SK-N-SH (cell line): ENCODE data around the gene MCTS1.

Experiments
- ELF1 ChIP-seq: IDR thresholded peaks from 2 replicates; pipeline ENCODE4 v1.4.0; 2012
- EP300 ChIP-seq, 2 experiments: IDR thresholded peaks; 2 replicates each; pipeline versions ENCODE4 v1.4.0 to v1.6.1; 2012; ENCODE audit warnings: borderline replicate concordance in 1 of 2, low read depth in 1 of 2, low read length in 1 of 2
- EZH2phosphoT487 ChIP-seq: fragments of 200-600 bp; sonication (generic); IDR thresholded peaks from 2 replicates; pipeline ENCODE4 v1.6.1; 2017; ENCODE audit warnings: low read depth, mixed run types, mild to moderate bottlenecking, antibody characterized with exemption, moderate library complexity, borderline replicate concordance
- GABPA ChIP-seq: IDR thresholded peaks from 2 replicates; pipeline ENCODE4 v1.4.0; 2012; ENCODE audit warnings: low read depth, mild to moderate bottlenecking
- JUND ChIP-seq: IDR thresholded peaks from 2 replicates; pipeline ENCODE4 v1.4.0; 2012
- POLR2AphosphoS5 ChIP-seq: IDR thresholded peaks from 2 replicates; pipeline ENCODE4 v1.6.1; 2012; ENCODE audit warnings: low read depth, low read length
- SMC3 ChIP-seq: IDR thresholded peaks from 2 replicates; pipeline ENCODE4 v1.6.1; 2012; ENCODE audit warnings: low read depth, low read length, improper control_type of control experiment
- TF ChIP-seq, protein P1 (sequence below): fragments of 200-600 bp; sonication (generic); IDR thresholded peaks from 2 replicates; pipeline ENCODE4 v1.6.1; 2017; ENCODE audit warnings: antibody characterized with exemption, mild to moderate bottlenecking, moderate library complexity
- TF ChIP-seq, protein P2 (sequence below): IDR thresholded peaks from 2 replicates; pipeline ENCODE4 v1.4.0; 2012; ENCODE audit warnings: low read depth
- TF ChIP-seq, protein P3 (sequence below): IDR thresholded peaks from 2 replicates; pipeline ENCODE4 v1.6.1; 2012; ENCODE audit warnings: mild to moderate bottlenecking, low read depth, low read length, moderate library complexity
- TF ChIP-seq, protein P4 (sequence below): IDR thresholded peaks from 2 replicates; pipeline ENCODE4; 2012

DNA sequence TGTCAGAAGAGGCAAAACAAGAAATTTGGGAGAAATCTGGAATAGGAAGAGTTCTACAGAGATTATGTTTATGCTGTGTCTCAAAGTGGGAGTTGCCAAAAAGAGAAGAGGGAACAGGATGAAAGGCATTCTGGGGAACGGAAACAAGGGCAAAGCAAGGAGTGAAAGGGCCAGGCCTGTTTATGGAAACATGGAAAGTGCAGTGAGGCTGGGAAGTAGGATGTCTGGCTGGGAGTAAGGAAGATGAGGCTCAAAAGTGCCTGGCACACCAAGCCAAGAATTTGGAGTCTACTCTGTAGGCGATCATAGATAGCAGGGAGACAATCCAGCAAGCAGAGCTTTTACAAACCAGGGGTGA lies 41.4 kb upstream of the MCTS1 start:
- TF ChIP-seq, protein P1, sequence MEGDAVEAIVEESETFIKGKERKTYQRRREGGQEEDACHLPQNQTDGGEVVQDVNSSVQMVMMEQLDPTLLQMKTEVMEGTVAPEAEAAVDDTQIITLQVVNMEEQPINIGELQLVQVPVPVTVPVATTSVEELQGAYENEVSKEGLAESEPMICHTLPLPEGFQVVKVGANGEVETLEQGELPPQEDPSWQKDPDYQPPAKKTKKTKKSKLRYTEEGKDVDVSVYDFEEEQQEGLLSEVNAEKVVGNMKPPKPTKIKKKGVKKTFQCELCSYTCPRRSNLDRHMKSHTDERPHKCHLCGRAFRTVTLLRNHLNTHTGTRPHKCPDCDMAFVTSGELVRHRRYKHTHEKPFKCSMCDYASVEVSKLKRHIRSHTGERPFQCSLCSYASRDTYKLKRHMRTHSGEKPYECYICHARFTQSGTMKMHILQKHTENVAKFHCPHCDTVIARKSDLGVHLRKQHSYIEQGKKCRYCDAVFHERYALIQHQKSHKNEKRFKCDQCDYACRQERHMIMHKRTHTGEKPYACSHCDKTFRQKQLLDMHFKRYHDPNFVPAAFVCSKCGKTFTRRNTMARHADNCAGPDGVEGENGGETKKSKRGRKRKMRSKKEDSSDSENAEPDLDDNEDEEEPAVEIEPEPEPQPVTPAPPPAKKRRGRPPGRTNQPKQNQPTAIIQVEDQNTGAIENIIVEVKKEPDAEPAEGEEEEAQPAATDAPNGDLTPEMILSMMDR = no peak
- TF ChIP-seq ELF1 (no peak), SMC3 (no peak), EP300 (IDR thresholded peaks at IDR 0.05; ENCODE audit: borderline replicate concordance in 1 of 2, low read depth in 1 of 2, low read length in 1 of 2) (no peak), EZH2phosphoT487 (no peak), POLR2AphosphoS5 (no peak), GABPA (no peak), JUND (no peak)
- TF ChIP-seq, protein P2, sequence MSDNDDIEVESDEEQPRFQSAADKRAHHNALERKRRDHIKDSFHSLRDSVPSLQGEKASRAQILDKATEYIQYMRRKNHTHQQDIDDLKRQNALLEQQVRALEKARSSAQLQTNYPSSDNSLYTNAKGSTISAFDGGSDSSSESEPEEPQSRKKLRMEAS = no peak
- TF ChIP-seq, protein P3, sequence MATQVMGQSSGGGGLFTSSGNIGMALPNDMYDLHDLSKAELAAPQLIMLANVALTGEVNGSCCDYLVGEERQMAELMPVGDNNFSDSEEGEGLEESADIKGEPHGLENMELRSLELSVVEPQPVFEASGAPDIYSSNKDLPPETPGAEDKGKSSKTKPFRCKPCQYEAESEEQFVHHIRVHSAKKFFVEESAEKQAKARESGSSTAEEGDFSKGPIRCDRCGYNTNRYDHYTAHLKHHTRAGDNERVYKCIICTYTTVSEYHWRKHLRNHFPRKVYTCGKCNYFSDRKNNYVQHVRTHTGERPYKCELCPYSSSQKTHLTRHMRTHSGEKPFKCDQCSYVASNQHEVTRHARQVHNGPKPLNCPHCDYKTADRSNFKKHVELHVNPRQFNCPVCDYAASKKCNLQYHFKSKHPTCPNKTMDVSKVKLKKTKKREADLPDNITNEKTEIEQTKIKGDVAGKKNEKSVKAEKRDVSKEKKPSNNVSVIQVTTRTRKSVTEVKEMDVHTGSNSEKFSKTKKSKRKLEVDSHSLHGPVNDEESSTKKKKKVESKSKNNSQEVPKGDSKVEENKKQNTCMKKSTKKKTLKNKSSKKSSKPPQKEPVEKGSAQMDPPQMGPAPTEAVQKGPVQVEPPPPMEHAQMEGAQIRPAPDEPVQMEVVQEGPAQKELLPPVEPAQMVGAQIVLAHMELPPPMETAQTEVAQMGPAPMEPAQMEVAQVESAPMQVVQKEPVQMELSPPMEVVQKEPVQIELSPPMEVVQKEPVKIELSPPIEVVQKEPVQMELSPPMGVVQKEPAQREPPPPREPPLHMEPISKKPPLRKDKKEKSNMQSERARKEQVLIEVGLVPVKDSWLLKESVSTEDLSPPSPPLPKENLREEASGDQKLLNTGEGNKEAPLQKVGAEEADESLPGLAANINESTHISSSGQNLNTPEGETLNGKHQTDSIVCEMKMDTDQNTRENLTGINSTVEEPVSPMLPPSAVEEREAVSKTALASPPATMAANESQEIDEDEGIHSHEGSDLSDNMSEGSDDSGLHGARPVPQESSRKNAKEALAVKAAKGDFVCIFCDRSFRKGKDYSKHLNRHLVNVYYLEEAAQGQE = no peak
- TF ChIP-seq, protein P4, sequence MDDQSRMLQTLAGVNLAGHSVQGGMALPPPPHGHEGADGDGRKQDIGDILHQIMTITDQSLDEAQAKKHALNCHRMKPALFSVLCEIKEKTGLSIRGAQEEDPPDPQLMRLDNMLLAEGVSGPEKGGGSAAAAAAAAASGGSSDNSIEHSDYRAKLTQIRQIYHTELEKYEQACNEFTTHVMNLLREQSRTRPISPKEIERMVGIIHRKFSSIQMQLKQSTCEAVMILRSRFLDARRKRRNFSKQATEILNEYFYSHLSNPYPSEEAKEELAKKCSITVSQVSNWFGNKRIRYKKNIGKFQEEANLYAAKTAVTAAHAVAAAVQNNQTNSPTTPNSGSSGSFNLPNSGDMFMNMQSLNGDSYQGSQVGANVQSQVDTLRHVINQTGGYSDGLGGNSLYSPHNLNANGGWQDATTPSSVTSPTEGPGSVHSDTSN = no peak
